ENCODE results near the gene DBP. TPM values are rescaled to one million over a fixed set of nuclear protein-coding genes. Genes with fewer than 3 reads are reported as not detected.
A peak's percentile ranks its signal among the peaks of the same experiment; 100 is the strongest.

Gene DBP
- total RNA-seq, 1 experiment from 2014 or later: 14.2 TPM

DNA sequence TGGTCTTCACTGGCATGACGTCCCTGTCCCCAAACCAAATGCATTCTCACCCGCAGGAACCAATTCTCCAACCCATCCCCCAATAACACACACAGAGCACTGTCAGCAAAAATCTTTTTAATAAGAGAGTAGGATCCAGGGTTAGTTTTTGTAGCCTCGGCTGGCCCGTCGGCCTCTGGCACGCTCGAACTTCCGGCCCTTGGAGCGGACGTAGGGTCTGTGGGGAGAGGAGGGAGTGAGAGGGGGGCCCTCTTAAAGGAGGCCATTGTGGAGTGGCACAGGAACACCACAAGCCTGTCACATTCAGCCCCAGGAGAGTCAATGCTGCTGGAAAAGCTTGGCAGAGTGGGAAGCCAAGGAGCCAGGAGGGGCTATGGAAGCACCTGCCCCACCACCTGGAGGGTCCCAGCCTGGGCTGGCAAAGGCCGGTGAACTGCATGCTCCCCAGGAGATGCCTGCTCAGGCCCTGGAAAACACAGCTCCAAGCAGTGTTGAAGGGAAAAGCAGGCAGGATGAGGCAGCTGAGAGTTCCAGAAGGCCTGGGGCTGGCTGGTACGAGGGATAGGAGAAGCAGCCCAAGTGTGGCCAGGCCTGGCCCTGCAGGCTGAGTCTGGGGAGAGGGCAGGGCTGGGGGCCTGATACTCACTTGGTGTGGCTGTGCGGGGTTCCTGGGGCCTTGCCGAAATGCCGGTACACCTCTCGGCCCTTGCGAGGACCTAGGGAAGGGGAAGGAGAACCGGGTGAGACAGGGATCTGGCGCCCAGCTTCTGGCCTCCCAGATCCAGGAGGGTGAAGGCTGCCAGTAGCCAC lies 21.7 kb downstream of the DBP start:
- ChIA-PET POLR2A (ENCODE audit: low non-redundant PET) (no interaction called here), CTCF (interaction anchor here (0.6 kb wide), 1 partner anchor 92 kb away, joined by 4 read pairs; no protein-coding TSS in a partner anchor)
- Histone ChIP-seq H3K36me3 (ENCODE audit: insufficient read depth, low read length, poor library complexity, severe bottlenecking) (peaks cover 37% of the 10 kb centered on the region), H3K4me1 (ENCODE audit: insufficient read depth, low read length, poor library complexity, severe bottlenecking) (peaks cover 20% of the 10 kb centered on the region), H3K27me3 (replicated peaks; ENCODE audit: insufficient read depth, low read depth, low read length, poor library complexity) (no peaks in the 10 kb centered on the region), H3K27ac (ENCODE audit: low read depth, low read length, poor library complexity, severe bottlenecking) (peak overlapping the region; percentile 32), H3K4me3 (ENCODE audit: low read depth, low read length, poor library complexity, severe bottlenecking) (no peak overlapping the region), H3K9me3 (ENCODE audit: low read depth, low read length, poor library complexity, severe bottlenecking) (no peaks in the 10 kb centered on the region)
- TF ChIP-seq EZH2 (IDR thresholded peaks at IDR 0.05; ENCODE audit: borderline replicate concordance, low read depth, low read length, poor library complexity, severe bottlenecking): no peak
- TF ChIP-seq, protein P1, sequence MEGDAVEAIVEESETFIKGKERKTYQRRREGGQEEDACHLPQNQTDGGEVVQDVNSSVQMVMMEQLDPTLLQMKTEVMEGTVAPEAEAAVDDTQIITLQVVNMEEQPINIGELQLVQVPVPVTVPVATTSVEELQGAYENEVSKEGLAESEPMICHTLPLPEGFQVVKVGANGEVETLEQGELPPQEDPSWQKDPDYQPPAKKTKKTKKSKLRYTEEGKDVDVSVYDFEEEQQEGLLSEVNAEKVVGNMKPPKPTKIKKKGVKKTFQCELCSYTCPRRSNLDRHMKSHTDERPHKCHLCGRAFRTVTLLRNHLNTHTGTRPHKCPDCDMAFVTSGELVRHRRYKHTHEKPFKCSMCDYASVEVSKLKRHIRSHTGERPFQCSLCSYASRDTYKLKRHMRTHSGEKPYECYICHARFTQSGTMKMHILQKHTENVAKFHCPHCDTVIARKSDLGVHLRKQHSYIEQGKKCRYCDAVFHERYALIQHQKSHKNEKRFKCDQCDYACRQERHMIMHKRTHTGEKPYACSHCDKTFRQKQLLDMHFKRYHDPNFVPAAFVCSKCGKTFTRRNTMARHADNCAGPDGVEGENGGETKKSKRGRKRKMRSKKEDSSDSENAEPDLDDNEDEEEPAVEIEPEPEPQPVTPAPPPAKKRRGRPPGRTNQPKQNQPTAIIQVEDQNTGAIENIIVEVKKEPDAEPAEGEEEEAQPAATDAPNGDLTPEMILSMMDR (conservative IDR thresholded peaks at IDR 0.05; ENCODE audit: low read depth, low read length): no peak
- DNase-seq (ENCODE audit: low spot score): no peak
- BruUV-seq (replicated peaks): no TSS peak
- intact Hi-C loops (cut with micrococcal nuclease; ENCODE audit: unreplicated experiment): no loop called here

DNA sequence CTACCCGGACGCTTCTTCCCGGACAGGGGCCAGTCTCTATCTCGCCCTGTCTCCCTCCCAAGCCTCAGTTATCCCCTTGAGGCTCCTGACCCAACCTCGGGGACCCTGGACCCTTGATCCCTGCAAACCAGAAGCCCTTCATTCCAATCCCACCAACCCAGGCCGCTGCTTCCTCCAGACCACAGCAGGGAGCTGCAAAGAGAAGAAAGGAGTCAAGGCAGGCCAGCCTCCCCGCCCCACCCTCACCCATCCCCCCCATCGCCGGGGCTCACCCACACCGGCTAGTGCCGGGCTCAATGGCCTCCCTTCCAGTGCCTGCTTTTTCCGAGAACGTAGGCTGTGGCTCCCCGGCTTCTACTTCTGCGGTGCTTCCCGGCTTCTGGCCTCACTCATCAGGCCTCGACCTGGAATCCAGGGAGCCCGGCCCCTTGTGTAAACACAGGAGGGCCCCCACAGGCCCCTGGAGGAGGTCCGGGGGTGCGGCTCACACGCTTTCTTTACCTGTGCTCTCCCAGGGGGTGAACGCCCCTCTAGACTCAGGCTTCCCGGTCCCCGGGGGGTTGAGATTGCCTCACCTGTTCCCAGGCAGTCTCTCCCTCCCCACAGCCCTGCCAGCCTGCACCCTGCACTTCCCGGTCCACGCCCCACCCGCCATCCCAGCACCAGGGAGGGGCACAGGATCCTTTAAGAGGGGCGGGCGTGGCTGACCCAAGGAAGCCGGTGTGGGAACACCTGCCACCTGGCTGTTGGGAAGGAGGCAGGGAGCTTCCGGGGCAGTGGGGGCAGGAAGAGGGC lies 22.5 kb downstream of the DBP start, which contains the start of gene FAM83E:
Gene FAM83E, minus strand, starts transcription at position 641 of the 795 bp plus-strand sequence. CDS start 1,704 bp downstream, outside the sequence.
- Histone ChIP-seq H3K36me3 (ENCODE audit: insufficient read depth, low read length, poor library complexity, severe bottlenecking) (peaks cover 37% of the 10 kb centered on the region), H3K27ac (ENCODE audit: low read depth, low read length, poor library complexity, severe bottlenecking) (peak within 1 kb of the TSS; percentile 42), H3K9me3 (ENCODE audit: low read depth, low read length, poor library complexity, severe bottlenecking) (no peaks in the 10 kb centered on the region), H3K4me3 (ENCODE audit: low read depth, low read length, poor library complexity, severe bottlenecking) (no peak within 1 kb of the TSS), H3K4me1 (ENCODE audit: insufficient read depth, low read length, poor library complexity, severe bottlenecking) (peaks cover 20% of the 10 kb centered on the region), H3K27me3 (replicated peaks; ENCODE audit: insufficient read depth, low read depth, low read length, poor library complexity) (no peaks in the 10 kb centered on the region)
- ChIA-PET POLR2A (ENCODE audit: low non-redundant PET) (no interaction called here), CTCF (no interaction called here)
- BruUV-seq (replicated peaks): no TSS peak
- peak; percentile 32 for DNase-seq (ENCODE audit: low spot score)
- TF ChIP-seq, protein P1 (conservative IDR thresholded peaks at IDR 0.05; ENCODE audit: low read depth, low read length): no peak
- no peak for TF ChIP-seq EZH2 (IDR thresholded peaks at IDR 0.05; ENCODE audit: borderline replicate concordance, low read depth, low read length, poor library complexity, severe bottlenecking)
- intact Hi-C loops (cut with micrococcal nuclease; ENCODE audit: unreplicated experiment): no loop called here

DNA sequence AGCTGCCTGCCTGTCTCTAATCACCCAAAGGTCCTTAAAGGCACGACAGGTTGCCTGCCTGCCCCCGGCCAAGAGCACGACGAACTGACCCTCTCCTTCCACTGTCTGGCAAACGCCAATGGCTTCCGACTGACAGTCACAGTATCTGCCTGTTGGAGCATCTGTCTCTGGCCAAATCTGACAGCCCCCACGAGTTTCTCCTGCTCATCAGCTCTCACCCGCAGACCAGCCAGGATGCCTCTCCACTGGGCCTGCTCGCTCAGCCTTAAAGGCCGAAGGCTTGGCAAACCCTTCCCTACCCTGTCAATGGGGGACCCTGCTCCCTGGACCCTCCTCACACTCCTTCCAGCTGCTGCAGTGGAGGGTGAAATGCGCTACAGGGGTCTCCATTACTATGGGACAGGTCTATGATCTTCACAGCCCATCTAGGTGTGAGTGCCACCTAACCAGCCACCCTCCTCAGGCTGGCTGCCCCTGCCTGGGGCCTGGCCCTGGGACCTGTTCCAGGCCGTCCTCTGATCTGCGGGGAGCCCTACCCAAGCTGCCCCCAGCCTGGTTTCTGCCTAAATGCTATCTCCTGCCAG lies 23.2 kb downstream of the DBP start:
- no peak overlapping the region for H3K4me3 ChIP-seq (ENCODE audit: low read depth, low read length, poor library complexity, severe bottlenecking)
- ChIA-PET POLR2A (ENCODE audit: low non-redundant PET) (no interaction called here), CTCF (no interaction called here)
- H3K4me1 ChIP-seq (ENCODE audit: insufficient read depth, low read length, poor library complexity, severe bottlenecking): peaks cover 20% of the 10 kb centered on the region
- TF ChIP-seq, protein P1 (conservative IDR thresholded peaks at IDR 0.05; ENCODE audit: low read depth, low read length): no peak
- no peak for TF ChIP-seq EZH2 (IDR thresholded peaks at IDR 0.05; ENCODE audit: borderline replicate concordance, low read depth, low read length, poor library complexity, severe bottlenecking)
- peaks cover 37% of the 10 kb centered on the region for H3K36me3 ChIP-seq (ENCODE audit: insufficient read depth, low read length, poor library complexity, severe bottlenecking)
- DNase-seq (ENCODE audit: low spot score): no peak
- no peaks in the 10 kb centered on the region for H3K27me3 ChIP-seq (replicated peaks; ENCODE audit: insufficient read depth, low read depth, low read length, poor library complexity)
- no peaks in the 10 kb centered on the region for H3K9me3 ChIP-seq (ENCODE audit: low read depth, low read length, poor library complexity, severe bottlenecking)
- no TSS peak for BruUV-seq (replicated peaks)
- H3K27ac ChIP-seq (ENCODE audit: low read depth, low read length, poor library complexity, severe bottlenecking): peak overlapping the region; percentile 42
- intact Hi-C loops (cut with micrococcal nuclease; ENCODE audit: unreplicated experiment): no loop called here

All from A673 (cell line).